HG03066 (cell line): ENCODE results near the gene JAML.
A peak's percentile ranks its signal among the peaks of the same experiment; 100 is the strongest.

Source experiments
- ATAC-seq: cut with Tn5 transposase; IDR thresholded peaks from one replicate; pipeline ENCODE4 v1.9.1; 2021; ENCODE audit warnings: low read depth; ENCODE audit not compliant: unreplicated experiment

JAML gene, protein sequence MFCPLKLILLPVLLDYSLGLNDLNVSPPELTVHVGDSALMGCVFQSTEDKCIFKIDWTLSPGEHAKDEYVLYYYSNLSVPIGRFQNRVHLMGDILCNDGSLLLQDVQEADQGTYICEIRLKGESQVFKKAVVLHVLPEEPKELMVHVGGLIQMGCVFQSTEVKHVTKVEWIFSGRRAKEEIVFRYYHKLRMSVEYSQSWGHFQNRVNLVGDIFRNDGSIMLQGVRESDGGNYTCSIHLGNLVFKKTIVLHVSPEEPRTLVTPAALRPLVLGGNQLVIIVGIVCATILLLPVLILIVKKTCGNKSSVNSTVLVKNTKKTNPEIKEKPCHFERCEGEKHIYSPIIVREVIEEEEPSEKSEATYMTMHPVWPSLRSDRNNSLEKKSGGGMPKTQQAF

DNA sequence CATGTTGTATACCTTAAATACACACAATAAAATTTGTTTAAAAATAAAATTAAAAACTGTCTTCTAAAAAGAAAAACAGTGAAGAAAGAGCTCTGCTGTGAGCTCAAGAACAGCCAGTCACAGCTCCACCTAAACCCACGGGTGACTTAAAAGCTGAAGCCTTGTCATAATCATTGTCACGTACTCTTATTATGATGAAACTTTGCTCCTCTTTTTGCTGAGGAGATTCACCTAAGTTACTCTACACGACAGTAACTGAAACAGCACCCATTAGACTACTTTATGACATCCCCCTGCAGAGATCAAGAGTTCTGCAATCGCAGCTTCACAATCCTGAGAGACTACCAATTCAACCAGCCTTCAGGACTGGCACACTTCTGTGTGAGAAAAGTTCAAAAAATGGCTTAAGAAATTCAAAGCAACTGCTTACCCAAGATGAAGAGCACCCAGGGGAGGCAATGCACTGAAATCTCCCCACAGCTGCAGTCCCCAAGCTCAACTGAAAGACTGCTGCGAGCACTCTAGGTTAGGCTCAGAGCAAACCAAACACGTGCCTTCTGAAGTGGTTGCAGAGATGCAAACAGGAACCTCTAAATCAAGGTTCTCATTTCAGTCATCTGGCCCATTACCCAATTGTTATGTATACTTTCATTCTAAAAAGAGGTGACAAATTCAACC, at the start of gene JAML:
Gene JAML (minus strand): TSS at position 501 of the 678 bp plus-strand sequence. CDS start 10,145 bp downstream, outside the sequence.
- ATAC-seq, result peak; percentile 47

DNA sequence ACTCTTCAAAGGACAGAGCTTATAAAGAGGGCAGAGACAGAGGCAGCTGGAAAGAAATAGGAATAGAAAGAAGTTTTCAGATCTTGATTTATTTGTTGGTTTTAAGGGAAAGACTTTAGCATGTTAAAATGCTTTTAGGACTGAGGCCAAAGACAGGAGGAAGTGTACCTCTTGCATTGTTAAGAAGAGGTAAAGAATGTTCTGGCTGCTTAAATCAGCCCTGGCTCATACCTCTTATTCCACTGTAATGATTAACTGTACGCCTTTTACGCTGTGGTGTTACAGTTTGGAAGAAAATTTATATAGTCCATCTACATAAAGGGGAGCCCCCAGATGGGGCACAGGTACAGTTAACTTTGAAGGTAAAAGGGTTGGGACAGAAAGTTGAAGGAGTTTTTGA, 49.4 kb upstream of the JAML start:
- no peak for ATAC-seq

DNA sequence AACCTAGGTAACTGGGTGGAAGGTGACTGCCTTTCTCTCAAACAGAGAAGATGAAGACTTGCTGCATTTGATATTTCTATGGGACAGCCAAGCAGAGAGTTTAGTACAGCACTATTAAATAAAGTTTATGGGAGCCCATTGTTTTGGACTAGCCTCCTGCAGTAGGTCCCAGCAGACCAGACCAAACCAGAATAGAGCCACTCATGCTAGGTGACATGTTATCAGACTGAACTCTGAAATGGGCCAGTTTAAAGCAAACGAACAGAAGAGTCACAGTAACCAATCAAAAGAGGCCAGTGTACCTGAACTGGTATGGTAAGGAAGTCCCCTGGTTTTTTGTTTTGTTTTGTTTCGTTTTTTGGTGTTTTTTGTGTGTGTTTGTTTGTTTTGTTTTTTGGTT, 47.2 kb upstream of the JAML start:
- ATAC-seq, result no peak

DNA sequence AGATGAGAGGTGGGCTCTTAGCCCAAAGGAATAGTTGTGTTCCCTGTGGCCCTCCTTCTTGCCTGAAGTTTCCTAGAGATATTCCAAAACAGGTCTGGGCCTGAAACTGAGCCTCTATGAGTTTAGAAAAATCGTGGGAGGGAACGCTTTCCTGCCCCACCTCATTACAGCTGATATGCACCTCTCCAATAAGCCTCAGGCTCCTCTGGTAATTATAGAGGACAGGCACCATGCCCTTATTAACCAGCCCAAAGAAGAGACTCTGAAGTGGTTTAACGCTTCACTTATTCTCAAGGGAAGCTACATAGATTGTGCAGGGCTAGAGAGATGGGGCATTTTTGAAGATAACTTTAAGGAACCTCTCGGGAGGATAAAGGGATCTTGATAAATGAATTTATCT, 42.7 kb upstream of the JAML start:
- ATAC-seq, result no peak

DNA sequence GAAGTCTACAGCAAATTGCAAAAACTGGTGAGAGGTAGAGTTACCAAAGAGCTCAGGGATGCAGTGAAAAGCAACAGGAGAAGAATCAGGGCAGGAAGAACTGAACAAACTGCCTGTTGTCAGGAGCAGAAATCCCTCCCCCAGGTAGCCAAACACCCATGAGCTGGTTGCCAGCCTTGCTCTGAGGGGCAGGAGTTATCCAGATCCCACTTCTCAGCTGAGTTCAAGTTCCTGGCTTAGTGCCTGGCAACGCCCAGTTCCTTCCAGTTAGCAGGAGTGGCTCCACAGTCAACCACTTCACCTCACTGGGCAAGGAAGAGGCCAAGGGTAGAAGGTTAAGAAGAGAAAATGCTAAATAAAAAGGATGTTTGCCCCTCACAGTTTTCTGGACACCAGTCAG, 41.1 kb upstream of the JAML start:
- ATAC-seq, result no peak

DNA sequence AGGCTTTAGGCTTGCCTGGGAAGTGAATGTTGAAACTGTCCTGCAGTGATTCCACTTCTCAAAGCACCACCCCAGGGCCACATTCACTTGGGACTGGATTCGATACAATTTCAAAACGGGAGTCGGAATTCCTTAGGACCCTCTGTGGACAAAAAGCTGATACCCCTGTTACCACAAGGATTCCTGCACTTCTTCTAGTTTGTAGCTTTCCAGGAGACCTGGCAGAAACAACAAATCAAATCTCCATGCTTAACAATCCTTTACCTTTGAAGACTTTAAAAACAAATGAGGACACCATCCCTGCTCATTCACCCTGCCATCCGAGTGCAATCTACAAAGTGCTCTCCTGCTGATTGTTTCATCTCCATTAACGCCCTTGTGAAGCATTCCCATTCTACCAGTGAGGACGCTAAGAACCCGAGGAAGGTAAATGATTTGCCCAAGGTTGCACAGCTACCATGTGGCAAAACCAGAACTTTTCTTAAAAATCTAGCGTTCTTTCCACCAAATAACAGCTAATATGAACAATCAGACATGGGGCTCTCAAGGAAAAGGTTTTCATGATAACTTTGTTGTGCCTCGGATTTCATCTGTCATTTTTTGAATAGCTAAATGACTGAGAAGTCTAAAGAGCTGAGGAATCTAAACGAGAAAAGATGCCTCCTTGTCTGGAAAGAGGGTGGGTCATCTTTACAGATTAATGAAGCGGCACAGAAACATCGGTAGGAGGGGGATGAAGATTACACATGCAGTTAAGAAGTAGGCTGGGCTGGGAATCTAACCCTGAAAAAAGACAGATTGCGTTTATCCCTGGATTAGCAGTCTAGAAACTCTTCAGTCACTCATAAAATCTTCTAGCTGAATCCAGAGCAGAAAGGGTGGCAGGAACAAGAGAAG, 40.0 kb upstream of the JAML start:
- no peak for ATAC-seq

DNA sequence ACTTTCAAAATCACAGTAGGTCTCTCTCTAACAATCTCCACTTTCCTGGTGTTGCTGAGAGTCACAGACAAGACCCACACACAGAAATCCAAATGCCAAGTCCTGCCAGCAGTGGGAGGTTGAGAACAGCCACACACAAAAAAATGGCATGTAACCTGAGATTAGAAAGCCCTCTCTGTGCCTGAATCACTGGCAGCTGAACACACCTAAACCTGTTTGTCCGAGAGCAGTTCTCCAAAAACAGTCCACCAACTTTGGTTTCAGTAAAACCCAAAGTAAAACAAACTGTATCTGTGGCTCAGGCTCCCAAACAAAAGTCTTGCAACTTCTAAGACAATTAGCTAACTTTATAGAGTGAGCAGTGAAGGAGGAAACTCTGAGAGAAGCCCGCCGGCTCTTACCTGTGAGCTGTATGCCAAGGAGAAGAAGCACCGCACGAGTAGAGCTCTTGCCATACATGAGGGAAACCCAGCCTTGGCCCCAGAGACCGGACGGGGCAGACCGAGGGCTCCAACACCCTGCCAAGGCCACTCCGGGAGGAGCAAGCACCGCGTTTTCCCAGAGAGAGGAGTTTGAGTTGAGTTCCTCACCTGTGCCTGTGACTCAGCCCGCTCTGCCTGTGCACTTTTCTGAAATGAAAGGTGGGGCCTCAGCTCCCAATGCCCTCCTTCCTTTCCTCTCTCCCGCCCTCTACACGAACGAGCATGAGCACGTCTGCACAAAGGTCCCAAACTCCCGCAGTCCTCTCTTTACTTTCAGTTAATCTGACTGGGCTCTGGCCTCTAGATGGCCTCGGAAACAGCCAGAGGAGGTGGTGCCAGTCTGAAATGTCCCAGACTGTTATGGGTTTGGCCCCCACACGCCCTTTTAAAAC, 39.1 kb upstream of the JAML start, which contains the start of gene MPZL2:
Gene MPZL2 (minus strand): TSS at position 603 of the 874 bp plus-strand sequence. CDS start 144 bp downstream, at position 459.
- ATAC-seq, result no peak

DNA sequence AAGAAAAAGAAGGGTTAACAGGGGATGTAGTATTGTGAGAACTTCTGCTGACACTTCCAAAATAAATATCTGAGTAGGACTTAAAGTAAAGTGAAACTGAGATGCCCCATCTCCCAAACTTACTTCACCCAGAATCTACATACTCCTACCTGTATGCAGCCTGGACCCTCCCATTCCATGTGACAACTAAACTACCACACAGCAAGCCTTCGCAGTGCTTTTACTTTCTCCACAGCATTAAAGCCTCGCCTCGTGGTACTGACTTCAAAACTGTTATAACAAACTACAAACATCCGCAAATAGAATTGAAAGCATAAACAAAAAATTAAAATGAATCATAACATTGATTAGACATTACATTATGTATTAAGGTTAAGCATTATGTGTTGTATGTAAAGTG, 38.3 kb upstream of the JAML start:
- no peak for ATAC-seq

DNA sequence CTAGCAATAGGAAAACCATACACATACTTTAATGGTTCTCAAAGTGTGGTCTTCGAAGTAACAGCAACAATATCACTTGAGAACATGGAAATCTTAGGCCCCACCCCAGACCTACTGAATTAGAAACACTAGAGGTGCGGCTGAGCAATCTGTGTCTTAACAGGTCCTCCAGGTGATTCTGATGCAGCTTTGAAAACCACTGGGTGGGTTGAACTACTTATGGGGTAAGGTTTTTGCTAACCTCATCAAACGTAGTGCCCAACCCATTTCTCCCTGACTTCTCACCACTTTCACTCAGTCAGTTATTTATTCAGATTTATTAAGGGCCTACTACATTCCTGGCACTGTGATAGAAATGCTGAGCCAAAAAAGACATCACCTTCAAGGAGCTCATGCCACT, 35.5 kb upstream of the JAML start:
- no peak for ATAC-seq

DNA sequence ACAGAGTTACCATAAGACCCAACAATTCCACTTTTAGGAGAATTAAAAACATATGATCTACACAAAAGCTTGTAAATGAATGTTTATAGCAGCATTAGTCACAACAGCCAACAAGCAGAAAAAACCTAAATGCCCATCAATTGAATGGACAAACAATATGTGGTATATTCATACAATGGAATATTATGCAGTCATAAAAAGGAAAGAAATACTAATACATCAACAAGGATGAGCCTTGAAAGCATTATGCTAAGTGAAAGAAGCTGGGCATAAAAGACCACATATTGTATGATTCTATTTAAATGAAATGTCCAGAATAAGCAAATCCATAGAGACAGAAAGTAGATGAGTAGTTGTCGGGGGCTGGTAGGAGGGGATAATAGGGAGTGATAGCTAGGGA, 34.3 kb upstream of the JAML start:
- ATAC-seq, result no peak

DNA sequence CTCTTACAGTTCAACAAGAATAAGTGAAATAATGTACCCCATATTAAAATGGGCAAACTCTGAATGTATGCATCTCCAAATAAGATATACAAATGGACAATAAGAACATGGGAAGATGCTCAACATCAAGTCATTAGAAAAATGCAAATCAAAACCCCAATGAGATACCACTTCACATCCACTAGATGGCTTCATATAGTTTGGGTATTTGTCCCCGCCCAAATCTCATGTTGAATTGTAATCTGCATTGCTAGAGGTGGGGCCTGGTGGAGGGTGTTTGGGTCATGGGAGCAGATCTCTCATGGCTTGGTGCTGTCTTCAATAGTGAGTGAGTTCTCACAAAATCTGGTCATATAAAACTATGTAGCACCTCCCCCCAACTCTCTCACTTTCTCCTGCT, 33.6 kb upstream of the JAML start:
- ATAC-seq, result no peak

DNA sequence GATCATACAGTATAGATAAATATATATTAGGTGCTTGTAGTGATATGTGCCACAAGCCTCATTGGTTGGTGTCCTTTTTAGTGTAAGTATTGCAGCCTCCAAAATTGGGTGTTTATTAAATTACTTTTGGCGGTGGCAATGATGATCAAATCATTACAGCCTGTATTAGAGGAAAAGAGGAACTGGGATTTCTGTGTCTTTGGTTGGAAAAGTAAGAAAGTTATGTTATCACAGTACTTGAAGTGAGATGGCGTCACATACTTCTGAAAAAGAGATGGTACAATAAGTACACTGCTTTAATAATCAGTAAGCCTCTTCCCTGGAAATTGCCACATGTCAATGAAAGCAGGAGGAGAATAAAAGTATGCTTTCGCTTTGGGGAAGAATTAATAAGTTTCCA, 27.9 kb upstream of the JAML start:
- peak; percentile 21 for ATAC-seq

DNA sequence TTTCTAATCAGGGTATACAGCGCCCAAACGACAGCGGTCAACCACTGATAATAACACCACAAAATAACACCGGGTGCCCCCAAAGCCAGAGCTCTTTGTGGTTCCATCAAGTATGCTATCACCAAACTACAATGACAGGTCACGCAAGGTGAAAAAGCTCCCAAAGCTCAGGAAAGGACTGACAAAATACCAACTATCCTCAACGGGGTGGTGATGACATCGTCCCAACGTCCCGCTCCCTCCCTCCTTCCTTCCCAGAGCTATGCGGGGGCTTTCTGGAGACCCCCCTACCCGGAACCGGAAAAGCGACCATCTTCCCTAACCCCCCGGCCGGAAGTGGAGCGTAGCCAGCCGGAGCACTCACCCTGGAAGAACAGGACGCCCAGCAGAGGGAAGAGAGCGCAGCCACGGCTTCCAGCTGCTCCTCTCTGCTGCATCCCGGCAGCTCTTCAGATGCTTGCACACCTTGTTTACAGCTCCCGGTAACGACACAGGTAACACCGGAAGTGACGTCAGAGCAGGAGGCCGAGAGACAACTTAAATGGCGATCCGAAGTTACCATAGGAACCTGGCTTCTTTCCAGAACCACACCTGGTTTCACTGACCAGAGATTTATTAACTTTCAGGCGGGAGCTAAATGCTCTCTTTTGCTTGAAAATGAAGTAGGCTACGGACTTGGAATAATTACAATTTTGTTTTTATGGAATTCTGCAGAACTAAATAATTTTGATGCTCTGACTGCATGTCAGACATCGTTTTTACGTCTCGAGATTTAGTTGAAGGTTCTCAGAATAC, 27.2 kb upstream of the JAML start, which contains the start of gene MPZL3:
Gene MPZL3 (minus strand): TSS at position 508 of the 795 bp plus-strand sequence. CDS start 71 bp downstream, at position 437.
- ATAC-seq, result peak; percentile 77

DNA sequence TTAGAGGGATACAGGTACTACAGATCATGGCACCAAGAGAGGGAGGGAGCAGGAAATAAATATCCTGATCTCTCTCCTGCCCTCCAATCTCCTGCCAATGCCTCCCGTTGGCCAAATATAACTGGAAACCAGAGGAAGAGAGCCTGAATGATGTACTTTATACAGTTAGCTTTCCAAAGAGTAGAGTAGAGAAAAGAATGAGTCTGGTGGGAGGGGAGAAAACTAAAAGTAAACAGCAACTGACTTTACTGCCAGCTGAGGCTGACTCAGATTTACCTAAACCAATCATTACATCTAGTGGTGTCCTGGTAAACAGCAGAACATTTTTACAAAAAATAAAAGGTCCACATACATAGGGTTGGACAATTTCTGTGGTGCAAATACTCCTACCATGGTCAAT, 22.2 kb upstream of the JAML start:
- no peak for ATAC-seq

DNA sequence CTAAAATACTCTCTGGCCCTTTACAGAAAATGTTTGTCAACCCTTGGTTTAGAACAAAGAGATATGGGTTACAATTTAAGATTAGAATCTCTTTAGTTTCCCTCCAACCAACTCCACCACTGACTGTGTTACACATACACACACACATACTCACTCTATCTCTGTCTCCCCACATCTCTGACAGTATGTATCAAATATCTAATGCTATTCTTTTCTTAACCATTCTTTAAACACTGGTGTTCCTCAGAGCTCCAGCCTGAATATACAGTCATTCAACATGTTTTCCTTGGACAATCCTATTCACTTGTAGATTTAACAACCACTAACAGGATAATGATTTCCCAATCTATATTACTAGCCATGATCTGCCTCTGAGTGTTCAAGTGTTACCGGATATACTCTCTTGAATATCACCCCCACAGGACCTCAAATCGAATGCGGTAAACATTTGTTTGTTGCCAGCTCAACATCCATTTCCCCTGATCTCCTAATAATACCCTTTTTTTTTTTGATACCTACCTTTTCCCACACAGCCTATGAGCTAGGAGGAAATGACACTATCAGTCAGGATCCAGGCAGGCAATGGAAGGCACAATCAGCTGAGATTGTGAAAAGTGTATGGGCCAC, 21.2 kb upstream of the JAML start:
- ATAC-seq, result no peak

DNA sequence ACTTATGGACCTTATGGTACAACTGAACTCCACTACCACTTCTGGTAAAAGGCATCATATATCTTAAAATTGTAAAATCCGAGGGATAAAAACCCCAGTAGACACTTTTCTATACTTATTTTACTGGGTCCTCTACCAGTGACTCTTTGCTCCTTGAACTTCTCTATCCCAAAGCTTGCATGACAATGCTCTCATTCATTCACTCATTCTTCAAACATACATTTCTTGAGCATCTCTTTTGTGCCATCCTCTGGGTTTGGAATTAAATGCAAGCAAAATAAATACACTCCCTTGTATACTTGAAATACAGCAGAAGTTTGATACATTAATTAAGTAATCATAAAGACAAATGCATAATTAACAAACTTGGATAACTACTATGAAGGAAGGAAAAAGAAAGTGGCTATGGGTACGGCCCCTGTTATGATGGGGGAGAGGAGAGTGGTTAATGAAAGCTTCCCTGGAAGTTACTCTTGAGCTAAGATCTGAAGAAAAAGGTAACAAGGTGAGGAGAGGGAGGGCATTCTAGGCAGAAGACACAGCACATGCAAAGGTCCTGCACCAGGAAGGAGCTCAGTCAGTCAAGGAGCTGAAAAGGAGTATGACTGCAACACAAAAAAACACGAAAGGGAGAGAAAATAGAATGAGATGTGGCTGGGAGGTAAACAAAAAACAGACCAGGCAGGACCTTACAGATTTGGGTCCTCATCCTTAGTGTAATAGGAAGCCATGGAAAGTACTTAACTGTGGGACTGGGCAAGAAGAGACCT, 19.4 kb upstream of the JAML start:
- ATAC-seq, result no peak

DNA sequence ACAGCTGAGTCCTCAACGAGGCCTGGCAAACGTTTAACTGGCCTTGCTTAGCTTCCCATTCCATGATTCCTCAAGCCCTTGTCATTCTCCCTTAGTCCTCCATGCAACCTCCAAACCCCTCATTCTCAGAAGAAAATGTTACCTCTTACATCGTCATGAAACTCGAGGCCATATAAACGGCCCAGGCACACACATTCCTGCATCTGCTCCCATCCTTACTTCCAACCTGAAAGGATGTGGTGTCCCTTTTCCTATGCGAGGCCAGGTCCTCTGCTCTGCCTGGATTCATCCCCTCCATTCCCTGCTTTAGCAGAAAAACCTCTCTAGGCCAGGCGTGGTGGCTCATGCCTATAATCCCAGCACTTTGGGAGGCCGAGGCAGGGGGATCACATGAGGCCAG, 18.4 kb upstream of the JAML start:
- ATAC-seq, result no peak

DNA sequence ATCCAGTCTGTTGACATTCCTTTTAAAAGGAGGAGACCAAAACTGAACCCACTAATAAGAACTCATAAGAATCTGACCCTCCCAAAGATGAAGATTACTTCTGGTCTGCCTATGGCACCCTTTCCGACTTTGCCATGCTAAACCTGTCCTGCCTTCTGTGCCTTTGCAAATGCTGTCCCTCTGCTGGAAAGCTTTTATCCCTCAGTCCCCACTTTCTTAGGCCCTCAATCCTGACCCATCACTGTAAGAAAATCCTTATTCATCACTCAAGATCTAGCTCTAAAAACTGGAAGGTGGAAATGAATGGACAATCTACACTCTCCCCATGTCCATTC, 16.9 kb upstream of the JAML start:
- peak; percentile 9 for ATAC-seq
